Measurements from ENCODE around the gene FLII.

The FLII gene

GRCh38 chr17:18270046-18270931, 11.8 kb upstream of the FLII start:
- DNase-seq (ENCODE audit: extremely low read depth, insufficient read length): no peak
- H3K4me3 ChIP-seq (replicated peaks; ENCODE audit: low read depth, low read length): no peak overlapping the region
- peaks cover 5% of the 10 kb centered on the region for H3K36me3 ChIP-seq (ENCODE audit: control insufficient read depth, insufficient read depth, low read length)
- H3K27me3 ChIP-seq (replicated peaks; ENCODE audit: control insufficient read depth, insufficient read depth, low read length): no peaks in the 10 kb centered on the region
- TF ChIP-seq, protein P1, sequence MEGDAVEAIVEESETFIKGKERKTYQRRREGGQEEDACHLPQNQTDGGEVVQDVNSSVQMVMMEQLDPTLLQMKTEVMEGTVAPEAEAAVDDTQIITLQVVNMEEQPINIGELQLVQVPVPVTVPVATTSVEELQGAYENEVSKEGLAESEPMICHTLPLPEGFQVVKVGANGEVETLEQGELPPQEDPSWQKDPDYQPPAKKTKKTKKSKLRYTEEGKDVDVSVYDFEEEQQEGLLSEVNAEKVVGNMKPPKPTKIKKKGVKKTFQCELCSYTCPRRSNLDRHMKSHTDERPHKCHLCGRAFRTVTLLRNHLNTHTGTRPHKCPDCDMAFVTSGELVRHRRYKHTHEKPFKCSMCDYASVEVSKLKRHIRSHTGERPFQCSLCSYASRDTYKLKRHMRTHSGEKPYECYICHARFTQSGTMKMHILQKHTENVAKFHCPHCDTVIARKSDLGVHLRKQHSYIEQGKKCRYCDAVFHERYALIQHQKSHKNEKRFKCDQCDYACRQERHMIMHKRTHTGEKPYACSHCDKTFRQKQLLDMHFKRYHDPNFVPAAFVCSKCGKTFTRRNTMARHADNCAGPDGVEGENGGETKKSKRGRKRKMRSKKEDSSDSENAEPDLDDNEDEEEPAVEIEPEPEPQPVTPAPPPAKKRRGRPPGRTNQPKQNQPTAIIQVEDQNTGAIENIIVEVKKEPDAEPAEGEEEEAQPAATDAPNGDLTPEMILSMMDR (IDR thresholded peaks at IDR 0.05; ENCODE audit: insufficient read depth, low read length, poor library complexity, severe bottlenecking): no peak

- H3K36me3 ChIP-seq (ENCODE audit: control insufficient read depth, insufficient read depth, low read length): peaks cover 6% of the 10 kb centered on the region
- H3K4me3 ChIP-seq (replicated peaks; ENCODE audit: low read depth, low read length): no peak overlapping the region
- H3K27me3 ChIP-seq (replicated peaks; ENCODE audit: control insufficient read depth, insufficient read depth, low read length): no peaks in the 10 kb centered on the region
- TF ChIP-seq, protein P1 (IDR thresholded peaks at IDR 0.05; ENCODE audit: insufficient read depth, low read length, poor library complexity, severe bottlenecking): no peak
- no peak for DNase-seq (ENCODE audit: extremely low read depth, insufficient read length)
Observed at GRCh38 chr17:18267927-18268711, 9.6 kb upstream of the FLII start.

- DNase-seq (ENCODE audit: extremely low read depth, insufficient read length): no peak
- TF ChIP-seq, protein P1 (IDR thresholded peaks at IDR 0.05; ENCODE audit: insufficient read depth, low read length, poor library complexity, severe bottlenecking): no peak
- Histone ChIP-seq H3K36me3 (ENCODE audit: control insufficient read depth, insufficient read depth, low read length) (peaks cover 6% of the 10 kb centered on the region), H3K4me3 (replicated peaks; ENCODE audit: low read depth, low read length) (no peak overlapping the region), H3K27me3 (replicated peaks; ENCODE audit: control insufficient read depth, insufficient read depth, low read length) (no peaks in the 10 kb centered on the region)
Observed at GRCh38 chr17:18267366-18267765, 8.8 kb upstream of the FLII start.

DNA sequence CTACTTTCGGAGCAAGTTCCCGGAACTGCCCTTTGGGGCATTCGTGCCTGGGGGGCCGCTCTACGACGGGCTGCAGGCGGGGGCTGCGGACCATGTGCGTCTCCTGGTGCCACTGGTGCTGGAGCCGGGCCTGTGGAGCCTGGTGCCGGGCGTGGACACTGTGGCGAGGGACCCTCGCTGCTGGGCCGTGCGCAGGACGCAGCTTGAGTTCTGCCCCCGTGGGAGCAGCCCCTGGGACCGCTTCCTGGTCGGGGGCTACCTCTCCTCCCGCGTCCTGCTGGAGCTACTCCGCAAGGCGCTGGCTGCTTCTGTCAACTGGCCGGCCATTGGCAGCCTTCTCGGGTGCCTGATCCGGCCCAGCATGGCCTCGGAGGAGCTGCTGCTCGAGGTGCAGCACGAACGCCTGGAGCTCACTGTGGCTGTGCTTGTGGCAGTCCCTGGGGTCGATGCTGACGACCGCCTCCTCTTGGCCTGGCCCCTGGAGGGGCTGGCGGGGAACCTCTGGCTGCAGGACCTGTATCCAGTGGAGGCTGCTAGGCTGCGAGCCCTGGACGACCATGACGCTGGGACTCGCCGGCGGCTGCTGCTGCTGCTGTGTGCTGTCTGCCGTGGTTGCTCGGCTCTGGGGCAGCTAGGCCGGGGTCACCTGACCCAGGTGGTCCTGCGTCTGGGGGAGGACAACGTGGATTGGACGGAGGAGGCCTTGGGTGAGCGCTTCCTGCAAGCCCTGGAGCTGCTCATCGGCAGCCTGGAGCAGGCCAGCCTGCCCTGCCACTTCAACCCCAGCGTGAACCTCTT, 5.5 kb upstream of the FLII start:
- Histone ChIP-seq H3K36me3 (ENCODE audit: control insufficient read depth, insufficient read depth, low read length) (peaks cover 6% of the 10 kb centered on the region), H3K27me3 (replicated peaks; ENCODE audit: control insufficient read depth, insufficient read depth, low read length) (no peaks in the 10 kb centered on the region), H3K4me3 (replicated peaks; ENCODE audit: low read depth, low read length) (no peak overlapping the region)
- DNase-seq (ENCODE audit: extremely low read depth, insufficient read length): no peak
- TF ChIP-seq, protein P1 (IDR thresholded peaks at IDR 0.05; ENCODE audit: insufficient read depth, low read length, poor library complexity, severe bottlenecking): no peak

DNA sequence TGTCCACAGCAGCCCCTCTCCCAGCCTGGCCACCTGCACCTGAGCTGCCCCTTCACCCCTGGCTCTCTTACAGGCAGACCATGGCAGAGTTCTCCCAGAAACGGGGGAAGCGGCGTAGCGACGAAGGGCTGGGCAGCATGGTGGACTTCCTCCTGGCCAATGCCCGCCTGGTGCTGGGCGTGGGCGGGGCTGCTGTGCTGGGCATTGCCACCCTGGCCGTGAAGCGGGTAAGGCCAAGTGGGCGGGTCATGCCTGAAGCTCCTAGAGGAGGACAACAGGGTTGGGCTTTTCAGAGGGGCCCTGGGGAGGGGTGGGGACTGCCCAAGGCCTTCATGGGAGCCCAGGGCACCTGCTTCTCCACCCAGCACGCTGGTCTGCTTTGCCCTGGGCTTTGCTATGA, 4.1 kb upstream of the FLII start:
- TF ChIP-seq, protein P1 (IDR thresholded peaks at IDR 0.05; ENCODE audit: insufficient read depth, low read length, poor library complexity, severe bottlenecking): no peak

More for the DNA sequence above, 4.1 kb upstream of the FLII start:
- DNase-seq (ENCODE audit: extremely low read depth, insufficient read length): no peak
- H3K4me3 ChIP-seq (replicated peaks; ENCODE audit: low read depth, low read length): no peak overlapping the region
- H3K36me3 ChIP-seq (ENCODE audit: control insufficient read depth, insufficient read depth, low read length): peaks cover 6% of the 10 kb centered on the region
- H3K27me3 ChIP-seq (replicated peaks; ENCODE audit: control insufficient read depth, insufficient read depth, low read length): no peaks in the 10 kb centered on the region

Measured in GM06990 (cell line).